Dedifferentiated amniotic fluid mesenchymal stem cell (primary cell): Measurements from ENCODE around the gene TMEM151B.

Source experiments
- DNase-seq: peaks from one replicate; pipeline ENCODE4 v3.0.0-alpha.2; 2016; ENCODE audit errors: extremely low spot score

The TMEM151B gene

DNA sequence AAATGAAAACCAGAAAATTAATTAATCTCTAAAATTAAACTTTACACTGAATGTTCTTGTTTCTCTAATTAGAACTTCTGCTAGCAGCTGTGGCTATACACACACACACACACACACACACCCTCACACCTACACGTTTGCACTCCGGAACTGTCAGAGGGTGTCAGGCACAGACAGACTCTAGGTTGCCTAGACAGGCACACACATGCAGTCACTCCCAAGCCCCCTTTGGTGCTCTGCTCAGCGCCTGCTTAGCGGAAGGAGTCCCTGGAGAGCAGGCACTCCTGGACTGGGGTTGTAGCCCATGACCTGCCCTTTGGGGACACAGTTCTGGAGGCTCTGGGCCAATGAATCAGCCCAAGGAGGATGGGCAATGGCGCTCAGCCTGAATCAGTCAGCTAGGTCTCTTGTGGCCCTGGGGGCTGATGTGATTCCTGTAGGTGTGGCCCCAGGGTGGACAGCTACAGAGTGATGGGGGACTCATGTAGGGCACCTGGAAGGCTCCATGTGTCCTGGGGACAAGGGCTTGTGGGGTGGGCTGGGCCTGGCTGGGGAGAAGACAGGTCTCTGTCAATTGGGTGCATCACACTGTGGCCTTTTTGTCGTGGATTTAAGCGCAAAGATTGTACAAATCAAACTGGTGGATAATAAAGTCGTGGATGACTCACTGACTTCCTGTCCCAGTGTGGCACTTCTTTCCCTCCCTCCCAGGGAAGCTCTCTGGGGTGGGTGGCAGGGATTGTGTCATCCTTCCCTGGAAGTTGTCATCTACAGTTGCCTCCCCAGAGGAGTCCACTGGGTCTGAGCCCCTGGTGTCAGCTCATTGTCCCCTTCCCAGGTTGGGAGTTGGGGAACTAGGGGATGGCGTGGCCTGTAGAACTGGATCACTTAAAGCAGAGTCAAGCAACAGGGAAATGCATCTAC, 8.8 kb downstream of the TMEM151B start:
- no peak for DNase-seq

DNA sequence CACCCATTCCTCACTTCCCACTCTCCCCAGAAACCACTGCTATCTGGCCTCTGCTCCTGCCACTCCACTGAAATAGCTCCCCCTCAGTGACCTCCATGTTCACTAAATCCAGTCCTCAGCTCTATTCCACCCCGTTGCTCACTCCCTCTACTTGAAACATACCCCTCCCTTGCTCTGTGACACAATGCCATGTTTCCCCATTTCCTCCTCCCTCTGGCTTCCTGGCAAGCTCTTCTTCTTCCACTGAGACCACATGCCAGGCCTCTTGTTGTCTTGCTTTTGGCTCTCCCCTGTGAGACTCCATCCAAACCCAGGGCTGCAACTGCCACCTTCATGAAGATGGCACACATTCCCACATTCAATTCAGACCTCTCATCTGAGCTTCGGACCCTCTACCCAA, 13.9 kb downstream of the TMEM151B start:
- DNase-seq: no peak

DNA sequence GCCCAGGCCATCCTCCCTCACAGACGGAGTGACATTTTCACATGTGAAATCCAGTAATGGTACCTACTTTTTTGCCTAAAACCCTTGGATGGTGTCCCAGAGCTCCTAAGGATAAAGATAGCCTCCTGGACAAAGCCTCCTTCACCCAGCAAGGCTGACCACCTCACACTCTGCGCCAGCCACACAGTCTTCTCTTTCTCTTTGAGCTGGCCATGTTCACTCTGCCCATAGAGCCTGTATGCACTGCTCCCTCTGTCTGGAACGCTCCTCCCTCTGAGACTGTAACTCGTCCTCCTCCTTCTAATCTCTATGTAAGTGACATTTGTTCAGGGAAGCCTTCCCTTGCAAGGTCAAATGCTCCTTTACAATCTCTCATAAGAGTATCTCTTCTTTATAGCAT, 14.6 kb downstream of the TMEM151B start:
- no peak for DNase-seq

DNA sequence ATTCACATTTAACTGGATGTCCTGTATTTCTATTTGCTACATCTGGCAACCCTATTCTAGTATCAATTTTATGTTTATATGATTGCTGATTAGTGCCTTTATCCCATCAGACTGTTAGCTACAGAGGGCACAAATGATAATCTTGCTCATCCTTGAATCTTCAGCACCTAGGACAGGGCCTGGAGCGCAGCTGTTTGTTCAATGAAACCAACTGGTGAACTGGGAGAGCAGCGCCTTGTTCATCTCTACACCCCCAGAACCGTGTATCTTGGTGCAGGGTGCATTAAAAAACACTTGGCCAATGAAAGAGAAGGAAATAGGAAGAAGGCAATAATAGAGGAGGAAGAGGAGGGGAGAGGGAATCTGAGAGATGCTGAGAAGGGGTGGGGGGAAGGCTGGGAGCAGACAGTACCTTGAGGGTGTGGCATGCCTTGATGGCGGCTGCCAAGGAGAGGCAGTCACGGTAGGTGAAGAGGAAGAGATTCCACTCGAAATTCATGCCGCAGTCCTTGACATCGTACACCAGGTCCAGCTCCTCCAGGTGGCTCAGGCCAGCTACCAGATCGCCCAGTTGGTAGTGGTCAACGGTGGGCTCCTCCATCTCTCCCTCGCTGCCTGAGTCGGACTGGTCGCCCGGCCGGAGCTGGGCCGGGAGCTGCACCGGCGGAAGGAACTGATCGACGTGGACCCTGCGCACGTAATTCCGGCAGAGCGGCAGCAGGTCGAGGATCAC, 15.5 kb downstream of the TMEM151B start:
- no peak for DNase-seq

DNA sequence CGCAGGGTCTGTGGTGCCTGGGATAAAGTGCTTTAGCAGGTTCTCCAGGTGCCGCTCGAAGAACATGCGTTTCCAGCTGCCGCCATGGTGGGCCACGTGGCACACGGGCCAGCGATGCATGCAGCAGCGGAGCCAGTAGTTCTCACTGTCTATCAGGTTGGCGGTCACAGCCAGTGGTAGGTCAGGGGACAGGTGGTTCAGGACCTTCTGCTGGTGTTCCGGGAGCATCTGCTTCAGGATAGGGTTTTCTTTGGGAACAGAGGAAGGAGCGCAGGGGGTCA, 16.0 kb downstream of the TMEM151B start:
- DNase-seq: no peak

DNA sequence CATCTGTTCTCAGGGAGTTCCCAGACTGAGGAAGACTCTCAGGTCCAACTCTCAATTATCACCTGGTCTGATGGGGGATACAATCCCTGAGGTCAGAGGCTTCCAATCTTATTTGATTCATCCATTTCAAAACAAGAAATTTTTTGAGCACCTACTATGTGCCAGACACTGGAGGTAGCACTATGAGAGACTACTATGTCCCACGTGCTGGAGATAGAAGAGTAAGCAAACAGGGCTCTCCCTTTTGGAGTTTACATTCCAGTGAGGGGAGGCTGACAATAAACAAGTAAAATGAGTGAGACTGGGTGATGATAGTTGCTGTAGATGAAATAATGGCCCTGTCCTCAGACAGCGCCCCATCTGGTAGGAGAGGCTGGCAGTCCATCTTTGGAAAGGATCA, 16.5 kb downstream of the TMEM151B start:
- DNase-seq: no peak

DNA sequence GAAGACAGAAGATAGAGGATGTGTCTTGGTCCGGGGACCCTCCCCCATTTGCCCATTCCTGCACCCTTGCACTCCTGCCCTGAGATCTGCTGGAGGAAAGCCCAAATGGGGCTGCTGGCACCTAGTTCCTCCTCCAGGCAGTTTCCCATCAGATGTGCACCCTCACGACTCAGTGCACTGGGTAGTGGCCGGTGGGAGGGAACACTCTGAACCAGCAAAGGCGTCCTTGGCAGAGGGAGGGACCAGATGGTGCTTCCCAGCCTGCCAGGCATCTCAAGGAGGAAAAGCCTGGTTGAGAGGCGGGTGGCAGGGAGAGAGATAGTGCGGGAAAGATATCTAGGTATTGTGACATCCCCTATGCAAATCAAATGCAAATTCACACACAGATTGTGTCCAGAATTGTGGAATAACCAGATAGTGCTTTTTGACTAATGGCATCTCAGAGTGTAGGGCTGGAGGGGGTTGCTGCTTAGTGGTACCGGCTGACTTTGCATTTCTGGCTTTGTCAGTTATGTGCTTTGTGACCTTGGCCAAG, 19.5 kb downstream of the TMEM151B start:
- DNase-seq: no peak

DNA sequence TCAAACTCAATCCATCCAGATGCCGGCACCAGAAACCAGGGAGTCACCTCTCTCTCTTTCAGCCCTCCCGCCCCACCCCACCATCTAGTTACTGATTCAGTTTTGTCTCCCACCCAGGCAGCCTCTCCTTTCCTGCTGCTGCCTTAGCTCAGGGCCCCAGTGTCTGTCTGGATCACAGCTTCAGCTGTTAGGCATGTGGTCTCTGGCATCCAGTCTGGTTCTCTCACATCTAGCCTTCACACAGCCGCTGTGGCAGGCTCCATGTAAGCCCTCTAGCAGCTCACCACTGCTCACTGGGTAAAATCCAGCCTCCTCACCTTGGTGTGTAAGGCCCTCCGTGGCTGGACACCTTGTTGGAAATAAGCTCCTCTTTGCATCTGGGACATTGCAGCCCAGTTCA, 21.6 kb downstream of the TMEM151B start:
- no peak for DNase-seq

DNA sequence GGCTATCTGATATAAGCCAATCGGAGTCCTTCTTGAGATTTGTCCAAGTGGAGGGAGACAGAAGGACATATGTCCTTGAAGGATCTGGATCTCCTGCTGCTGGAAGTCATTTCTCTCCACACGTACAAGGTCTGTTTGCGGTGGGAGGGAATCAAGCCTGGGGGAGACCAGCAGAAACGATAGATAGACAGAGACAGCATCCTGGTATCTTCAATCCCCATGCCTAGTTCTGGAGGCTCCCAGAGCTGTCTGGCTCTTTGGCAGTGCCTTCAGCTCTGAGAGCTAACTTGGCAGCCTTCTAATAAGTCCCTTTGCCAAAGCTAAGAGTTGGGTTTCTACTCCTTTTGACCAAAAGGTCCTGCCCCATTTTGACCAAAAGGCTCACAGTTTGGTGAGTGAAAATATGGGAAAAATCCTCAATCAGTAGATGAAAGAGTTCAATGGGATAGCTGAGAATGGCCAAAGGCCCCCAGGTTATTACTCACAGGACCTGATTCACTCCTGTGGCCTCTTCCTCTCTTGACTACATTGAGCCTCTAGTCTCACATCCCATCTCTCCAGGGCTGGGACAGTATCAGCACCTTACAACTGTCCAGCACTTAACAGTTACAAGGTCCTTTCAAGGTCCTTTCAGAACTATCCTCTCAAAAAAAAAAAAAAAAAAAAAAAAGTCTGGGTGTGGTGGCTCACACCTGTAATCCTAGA, 22.6 kb downstream of the TMEM151B start:
- DNase-seq: no peak

DNA sequence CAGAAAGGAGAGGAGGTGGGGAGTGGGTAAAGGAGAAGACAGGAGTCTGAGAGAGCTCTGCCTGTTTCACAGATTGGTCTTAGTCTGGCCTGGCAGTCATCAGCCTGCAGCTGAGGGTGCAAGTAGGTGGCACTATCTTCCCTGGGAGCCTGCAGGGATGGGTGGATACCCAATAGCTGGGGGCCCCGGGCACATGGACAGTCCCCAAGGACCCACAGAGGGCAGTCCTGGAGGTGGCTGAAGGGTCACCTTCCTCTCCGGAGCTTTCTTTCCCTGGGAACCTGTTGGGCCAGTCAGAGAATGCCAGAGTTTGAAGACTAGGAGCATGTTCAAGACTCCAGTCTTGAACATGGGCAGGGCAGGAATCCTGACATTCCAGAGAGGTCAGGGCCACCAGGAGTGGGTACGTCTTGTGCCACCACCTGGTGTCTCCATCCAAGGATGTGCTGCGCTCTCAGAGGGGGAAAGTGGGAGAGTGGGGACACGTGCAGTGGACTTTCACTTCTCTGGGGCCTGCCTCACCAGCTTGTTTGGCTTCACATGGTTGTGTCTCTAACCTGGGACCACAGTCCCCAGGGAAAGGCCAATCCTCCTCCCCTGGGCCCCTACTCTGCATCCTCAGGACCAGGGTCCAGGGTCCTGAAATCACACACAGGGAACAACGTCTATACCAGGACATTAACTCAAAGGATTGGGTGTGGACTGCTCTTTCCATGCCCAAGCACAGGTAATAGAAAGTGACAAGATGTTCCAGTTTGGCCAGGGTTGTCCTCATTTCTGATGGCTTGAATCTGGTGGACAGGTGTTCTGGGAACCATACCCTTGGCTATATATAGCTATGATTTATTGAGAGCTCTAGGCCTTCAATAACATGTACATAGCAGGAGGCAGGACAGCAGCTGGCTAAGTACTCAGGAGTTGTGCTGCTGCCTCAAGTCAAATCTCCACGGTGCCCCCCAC, 24.9 kb downstream of the TMEM151B start:
- DNase-seq: no peak

DNA sequence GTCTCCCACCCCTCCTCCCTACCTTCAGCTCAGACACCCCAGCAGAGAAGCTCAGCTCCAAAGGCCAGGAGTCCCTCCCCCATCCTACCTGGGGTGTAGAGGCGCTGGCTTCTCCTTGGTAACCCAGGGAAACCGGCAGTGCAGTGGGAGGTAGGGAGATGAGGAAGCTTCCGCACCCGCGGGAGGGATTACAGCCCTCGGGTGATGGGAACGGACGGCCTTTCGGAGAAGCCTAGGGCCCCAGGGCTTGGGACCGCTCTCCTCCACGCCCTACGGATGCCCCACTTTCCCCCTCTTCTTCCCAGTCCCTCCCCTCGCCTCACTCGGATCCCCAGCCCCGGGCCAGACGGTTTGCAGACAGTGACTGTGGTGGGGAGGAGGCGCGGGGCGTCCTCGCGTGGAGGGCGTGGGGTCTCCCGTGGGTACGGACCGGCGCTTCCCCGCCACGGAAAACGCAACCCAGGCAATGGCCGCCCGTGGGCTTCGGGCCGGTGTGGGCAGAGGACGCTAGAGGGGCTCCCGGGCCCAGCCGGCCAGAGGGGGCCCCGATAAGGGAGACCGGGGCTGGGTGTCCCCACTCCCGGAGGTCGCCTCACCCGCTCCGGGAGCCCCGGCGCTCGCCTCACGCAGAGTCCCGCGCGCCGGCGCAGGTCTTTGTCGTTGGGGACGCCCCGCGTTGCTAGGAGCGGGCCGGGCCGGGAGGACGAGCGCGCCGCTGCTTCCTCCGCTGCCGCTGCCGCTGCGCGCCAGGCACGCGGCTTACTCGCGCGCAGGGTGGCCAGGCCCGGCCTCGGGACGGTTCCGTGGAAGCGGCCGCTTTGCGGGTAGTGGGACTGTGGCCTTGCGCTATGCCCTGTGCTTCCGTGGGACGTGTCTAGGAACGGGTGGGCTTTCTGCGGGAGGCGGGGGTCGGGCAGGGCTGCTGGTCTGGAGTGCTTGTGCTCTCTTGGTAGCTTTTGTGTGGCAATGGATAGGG, 27.1 kb downstream of the TMEM151B start:
- DNase-seq: no peak

DNA sequence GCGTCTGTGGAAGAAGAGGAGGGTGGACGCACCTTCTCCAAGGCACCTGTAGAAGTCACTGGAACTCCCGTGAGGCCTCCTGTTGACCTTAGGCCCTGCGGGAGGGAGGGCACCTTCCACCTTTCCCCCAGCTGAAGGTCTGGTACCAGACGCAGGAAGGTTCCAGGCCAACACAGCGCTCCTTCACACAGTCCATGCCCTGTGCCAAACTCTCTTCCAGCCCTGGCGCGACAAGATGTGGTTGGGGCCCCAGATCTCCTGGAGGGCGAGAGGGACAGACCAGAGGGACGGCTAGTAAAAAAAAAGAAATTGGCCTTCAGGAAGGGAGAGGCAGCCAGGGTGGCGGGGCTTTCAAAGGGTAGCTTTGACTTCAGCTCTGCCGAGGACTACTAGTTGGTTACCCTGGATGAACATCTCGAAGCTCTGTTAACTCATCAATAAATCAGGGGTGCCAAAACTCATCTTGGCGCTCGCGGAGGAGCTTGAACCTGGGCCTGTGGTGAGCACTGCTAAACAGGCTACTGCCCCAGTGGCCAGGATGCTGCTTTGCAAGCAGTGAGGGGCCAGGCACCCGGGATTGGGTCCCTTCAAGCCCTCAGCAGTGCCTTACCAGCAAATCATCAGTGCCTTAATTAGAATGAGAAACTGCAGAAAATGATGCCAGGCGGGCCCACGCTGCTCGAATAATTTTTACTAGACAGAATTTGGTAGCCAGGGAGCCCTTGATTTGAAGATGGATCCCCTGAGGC, 28.0 kb downstream of the TMEM151B start:
- DNase-seq: no peak

DNA sequence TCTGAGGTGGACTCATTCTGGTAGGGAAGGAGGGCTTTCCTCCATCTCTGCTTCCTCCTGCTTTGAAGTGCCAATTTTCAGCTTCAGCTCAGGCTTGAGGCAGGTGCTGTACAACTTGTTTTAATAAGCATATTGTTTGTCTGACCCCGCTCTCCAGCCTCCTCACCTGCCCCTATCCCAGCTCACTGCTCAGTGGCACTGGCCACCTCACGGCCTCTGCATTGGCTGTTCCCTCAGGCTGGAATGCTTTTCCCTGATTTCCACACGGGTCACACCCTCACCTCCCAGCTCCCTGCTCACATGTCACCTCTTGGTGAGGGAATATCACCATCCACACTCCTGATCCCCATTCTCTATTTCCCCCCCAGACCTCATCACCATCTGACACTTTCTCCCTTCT, 28.6 kb downstream of the TMEM151B start:
- no peak for DNase-seq

DNA sequence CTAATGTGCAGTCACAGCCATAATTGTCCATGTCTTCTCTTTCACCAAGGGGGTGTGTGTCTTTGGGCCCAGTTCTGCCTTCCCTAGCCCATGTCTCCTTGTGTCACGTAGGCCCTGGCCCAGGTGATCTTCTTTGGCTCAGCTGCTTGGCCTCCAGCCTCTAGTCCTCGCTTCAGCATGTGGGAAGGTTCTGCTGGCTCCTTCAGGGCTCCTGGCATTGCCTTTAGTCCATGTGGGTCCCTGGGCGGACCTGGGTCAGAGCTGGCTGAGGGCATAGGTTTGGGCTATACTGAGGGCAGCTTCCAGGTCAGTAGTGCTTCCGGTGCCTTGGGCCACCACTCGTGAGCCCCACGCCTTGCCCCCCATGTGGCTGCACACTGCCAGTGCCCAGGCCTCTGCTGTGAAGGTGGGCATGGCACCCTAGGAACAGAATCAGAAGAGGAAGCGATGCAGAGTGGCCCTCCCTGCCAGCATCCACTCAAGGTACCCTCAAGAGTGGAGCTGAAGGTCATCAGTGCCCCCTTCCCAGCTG, 30.1 kb downstream of the TMEM151B start:
- DNase-seq: no peak

DNA sequence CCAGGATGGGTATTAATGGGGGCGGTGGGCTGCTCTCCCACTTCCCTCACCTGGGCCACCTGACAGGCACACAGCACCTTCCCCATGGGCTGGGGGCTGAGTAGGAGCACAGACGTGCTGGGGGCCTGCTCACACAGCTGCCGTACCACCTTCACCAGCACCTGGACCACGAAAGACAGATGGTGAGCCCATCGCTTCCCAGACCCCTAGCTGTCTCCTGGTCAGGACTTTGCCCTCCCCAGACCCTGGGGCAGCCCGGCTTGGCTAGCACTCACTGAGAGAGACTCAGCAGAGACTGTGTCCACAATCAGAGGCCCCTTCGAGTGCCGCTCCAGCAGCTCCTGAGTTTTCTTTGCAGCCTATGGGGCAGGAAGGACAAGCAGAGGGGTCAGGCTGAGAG, 30.9 kb downstream of the TMEM151B start:
- no peak for DNase-seq

DNA sequence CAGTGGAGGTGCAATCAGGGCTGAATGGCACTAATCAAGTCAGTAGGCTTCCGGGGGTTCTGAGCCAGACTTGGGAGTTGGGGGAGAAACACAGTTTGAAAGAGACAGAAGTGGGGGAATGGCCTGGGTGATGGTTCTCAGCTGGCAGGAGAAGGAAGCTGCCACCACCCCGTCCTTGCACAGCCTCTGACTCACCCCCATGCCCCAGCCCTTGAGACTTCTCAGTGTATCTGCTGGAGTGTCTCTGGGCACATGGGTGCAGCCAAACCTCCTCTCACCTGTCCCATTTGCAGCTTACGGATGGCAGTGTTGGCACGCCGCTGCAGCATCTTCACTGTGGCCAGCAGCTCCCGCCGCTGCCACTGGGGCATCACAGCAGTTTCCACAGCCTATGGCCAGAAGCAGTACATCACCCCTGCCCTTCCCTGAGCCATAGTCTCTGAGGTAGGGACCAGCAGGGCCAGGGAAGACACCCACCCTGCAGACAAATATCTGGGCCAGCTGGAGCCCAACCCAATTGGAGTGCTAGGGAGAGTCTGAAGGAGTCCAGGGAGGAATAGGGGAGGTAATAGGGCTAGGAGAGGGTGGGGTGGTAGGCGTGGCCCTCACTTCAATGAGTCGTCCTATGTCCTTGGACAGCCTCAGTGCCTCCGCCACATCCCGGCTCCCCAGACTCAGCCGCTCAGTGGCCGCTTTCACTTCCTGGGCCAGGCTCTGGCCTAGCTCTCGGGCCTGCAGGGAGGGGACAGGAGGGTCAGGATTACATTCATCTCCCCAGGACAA, 31.7 kb downstream of the TMEM151B start:
- DNase-seq: no peak

DNA sequence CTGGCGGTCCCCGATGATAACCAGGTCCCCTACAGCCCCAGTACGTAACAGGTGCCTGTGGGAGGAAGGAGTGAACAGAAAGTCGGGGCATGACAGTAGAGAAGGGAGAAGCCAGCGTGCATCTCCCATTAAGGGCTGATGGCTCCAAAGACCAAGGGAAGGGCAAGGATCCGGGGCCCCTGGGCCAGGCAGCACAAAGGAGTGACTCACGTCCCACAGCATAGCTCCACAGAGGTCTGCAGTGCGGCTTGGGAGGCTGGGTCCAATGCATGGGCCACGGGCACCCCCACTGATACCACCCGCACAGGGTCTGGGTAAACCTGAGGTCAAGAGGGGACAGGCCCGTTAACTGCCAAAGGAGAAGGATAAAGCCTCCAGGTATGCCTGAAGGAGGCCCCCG, 32.6 kb downstream of the TMEM151B start:
- DNase-seq: no peak

DNA sequence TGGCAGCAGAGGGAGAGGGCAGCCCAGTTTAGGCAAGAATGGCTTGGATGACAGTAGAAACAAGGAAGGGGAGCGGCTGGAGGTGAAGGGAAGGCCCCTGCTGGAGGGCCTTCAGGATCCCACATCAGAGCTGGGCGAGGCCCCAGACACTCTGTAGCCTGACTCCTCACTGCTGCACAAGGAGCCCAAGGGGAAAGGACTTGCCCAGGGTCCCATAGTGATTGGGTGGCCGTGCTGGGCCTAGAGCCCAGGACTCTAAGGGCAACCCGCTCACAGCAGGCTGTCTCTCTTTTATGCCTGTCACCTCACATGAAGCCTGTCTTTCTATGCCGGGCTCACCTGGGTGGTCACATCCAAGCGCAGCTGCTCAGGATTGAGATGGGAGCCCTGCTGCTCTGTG, 33.6 kb downstream of the TMEM151B start:
- no peak for DNase-seq
